B cell (primary cell): ENCODE data around the gene GRK5. TPM values are rescaled to one million over a fixed set of nuclear protein-coding genes. Genes with fewer than 3 reads are reported as not detected.

ENCODE experiments used
- ATAC-seq: fragments of 200-7000 bp; cut with Tn5 transposase; one replicate; pipeline ENCODE4 v1.10.0; 2021; ENCODE audit warnings: low read depth, mild to moderate bottlenecking, moderate number of reproducible peaks, moderate library complexity
- CTCF ChIA-PET: fragments of 350-600 bp; sonication (Branson Sonifier 250); formaldehyde crosslinking; loops from one replicate; lab custom pipeline; 2021; ENCODE audit warnings: antibody characterized with exemption, inconsistent platforms; lab: Charles Lee
- POLR2A ChIA-PET: fragments of 350-600 bp; sonication (Branson Sonifier 250); formaldehyde crosslinking; loops from one replicate; lab custom pipeline; 2021; ENCODE audit warnings: antibody characterized with exemption; lab: Charles Lee
- DNase-seq: peaks from one replicate; pipeline ENCODE4 v3.0.0; 2013
- H2AFZ ChIP-seq: 2 replicates; pipeline ENCODE4 v1.6.1; 2012; ENCODE audit warnings: mild to moderate bottlenecking, low read depth, low read length; ENCODE audit not compliant: insufficient read depth, poor library complexity, severe bottlenecking
- H3K27ac ChIP-seq, 2 donors: 1 replicate in 1 of 2; 2 replicates in 1 of 2; pipeline ENCODE4 v1.5.1; 2012 to 2013; ENCODE audit warnings: low read length in 2 of 2, mild to moderate bottlenecking in 2 of 2, moderate library complexity in 1 of 2
- H3K27me3 ChIP-seq, 4 experiments: fragments of 200-600 bp in 1 of 4; sonication (generic) in 1 of 4; replicated peaks in 1 of 4; 1 replicate in 2 of 4; 2 replicates in 2 of 4; pipeline versions ENCODE4 v1.6.1 to v1.7.0; 2013 to 2016; ENCODE audit warnings: low read length in 3 of 4, mild to moderate bottlenecking in 2 of 4, mixed read lengths in 1 of 4, moderate library complexity in 1 of 4; ENCODE audit not compliant: insufficient read depth in 4 of 4, control insufficient read depth in 3 of 4; ENCODE audit errors: control extremely low read depth in 1 of 4
- H3K36me3 ChIP-seq, 2 experiments: replicated peaks in 1 of 2; 1 replicate in 1 of 2; 2 replicates in 1 of 2; pipeline versions ENCODE4 v1.6.1 to v1.7.1; 2013; ENCODE audit warnings: low read length in 1 of 2; ENCODE audit not compliant: insufficient read depth in 2 of 2, control insufficient read depth in 1 of 2; ENCODE audit errors: control extremely low read depth in 1 of 2, extremely low read depth in 1 of 2
- H3K4me1 ChIP-seq, 2 donors: fragments of 200-600 bp in 1 of 2; sonication (generic) in 1 of 2; 1 replicate in 1 of 2; 2 replicates in 1 of 2; pipeline versions ENCODE4 v1.5.1 to v1.6.1; 2013 to 2017; ENCODE audit warnings: low read length in 2 of 2; ENCODE audit not compliant: control insufficient read depth in 2 of 2, insufficient read depth in 2 of 2
- H3K4me2 ChIP-seq: replicated peaks from 2 replicates; pipeline ENCODE3; 2012; ENCODE audit warnings: mild to moderate bottlenecking, low read depth, low read length; ENCODE audit not compliant: poor library complexity, severe bottlenecking
- H3K4me3 ChIP-seq, 5 experiments: fragments of 200-600 bp in 1 of 5; sonication (generic) in 1 of 5; 1 replicate in 3 of 5; 2 replicates in 2 of 5; pipeline versions ENCODE4 v1.5.1 to v1.7.0; 2011 to 2016; ENCODE audit warnings: low read length in 4 of 5, mild to moderate bottlenecking in 4 of 5, low read depth in 2 of 5, control low read depth in 1 of 5, moderate library complexity in 1 of 5; ENCODE audit not compliant: insufficient read depth in 1 of 5; ENCODE audit errors: control extremely low read depth in 1 of 5, extremely low read depth in 1 of 5
- H3K79me2 ChIP-seq: fragments of 200-600 bp; sonication (generic); one replicate; pipeline ENCODE4 v1.6.0; 2016; ENCODE audit warnings: low read length; ENCODE audit not compliant: control insufficient read depth, insufficient read depth
- H3K9ac ChIP-seq: fragments of 200-600 bp; sonication (generic); 2 replicates; pipeline ENCODE4 v1.6.1; 2017; ENCODE audit warnings: mild to moderate bottlenecking, low read length, moderate library complexity
- H3K9me3 ChIP-seq, 3 donors: one replicate each; pipeline versions ENCODE4 v1.6.1 to v1.7.1; 2013; ENCODE audit warnings: low read length in 2 of 3; ENCODE audit not compliant: control insufficient read depth in 2 of 3, insufficient read depth in 1 of 3; ENCODE audit errors: control extremely low read depth in 1 of 3
- H4K20me1 ChIP-seq: 2 replicates; pipeline ENCODE4 v1.6.0; 2012; ENCODE audit warnings: mild to moderate bottlenecking, low read length; ENCODE audit not compliant: insufficient read depth, control insufficient read depth, poor library complexity, severe bottlenecking
- H3K27ac Mint-ChIP-seq: one replicate; pipeline ENCODE4 v1.8.0; 2021; ENCODE audit warnings: mixed read lengths
- H3K27me3 Mint-ChIP-seq: one replicate; pipeline ENCODE4 v1.8.0; 2021; ENCODE audit warnings: mixed read lengths
- H3K4me1 Mint-ChIP-seq: one replicate; pipeline ENCODE4 v1.8.0; 2021; ENCODE audit warnings: mixed read lengths
- H3K4me3 Mint-ChIP-seq: one replicate; pipeline ENCODE4 v1.8.0; 2021; ENCODE audit warnings: mixed read lengths
- H3K9me3 Mint-ChIP-seq: one replicate; pipeline ENCODE4 v1.8.0; 2022; ENCODE audit warnings: mixed read lengths; ENCODE audit not compliant: insufficient read depth
- EZH2 ChIP-seq: IDR thresholded peaks from 2 replicates; pipeline ENCODE4 v1.6.1; 2012; ENCODE audit warnings: borderline replicate concordance, low read depth, mild to moderate bottlenecking, moderate library complexity, low read length; ENCODE audit not compliant: insufficient read depth, poor library complexity, severe bottlenecking
- WGBS: methylation state at CpG from one replicate; pipeline ENCODE4 v1.1.5; 2013; ENCODE audit warnings: missing lambda C conversion rate; ENCODE audit not compliant: insufficient coverage; 5-methylcytosine and 5-hydroxymethylcytosine counted together
- intact Hi-C: fragments of 100-400 bp; cut with micrococcal nuclease; formaldehyde crosslinking; loops from one replicate; pipeline ENCODE4 v1.10.0; 2022
- polyA plus RNA-seq: library from polyadenylated mRNA; depleted of rRNA; stranded (reverse); fragments of >200 nt; gene quantifications from 2 replicates; pipeline ENCODE4 v1.2.3, GENCODE V29; 2012
- total RNA-seq, 2 donors: library from RNA; stranded (reverse); fragments of 120-200 nt in 1 of 2; gene quantifications; 1 replicate in 1 of 2; 2 replicates in 1 of 2; pipeline versions ENCODE4 v1.2.3 to v1.2.4, GENCODE V29; 2013 to 2022
- TF ChIP-seq, protein P1 (sequence below): fragments of 200-600 bp; IDR thresholded peaks from one replicate; pipeline ENCODE4 v1.8.0; 2022; ENCODE audit warnings: antibody characterized with exemption, mild to moderate bottlenecking

Gene GRK5
- total and polyA plus RNA-seq, 2 donors (not counting 1 experiment from before 2014, with no cell fraction given) = 21.9 to 54.8 TPM

DNA sequence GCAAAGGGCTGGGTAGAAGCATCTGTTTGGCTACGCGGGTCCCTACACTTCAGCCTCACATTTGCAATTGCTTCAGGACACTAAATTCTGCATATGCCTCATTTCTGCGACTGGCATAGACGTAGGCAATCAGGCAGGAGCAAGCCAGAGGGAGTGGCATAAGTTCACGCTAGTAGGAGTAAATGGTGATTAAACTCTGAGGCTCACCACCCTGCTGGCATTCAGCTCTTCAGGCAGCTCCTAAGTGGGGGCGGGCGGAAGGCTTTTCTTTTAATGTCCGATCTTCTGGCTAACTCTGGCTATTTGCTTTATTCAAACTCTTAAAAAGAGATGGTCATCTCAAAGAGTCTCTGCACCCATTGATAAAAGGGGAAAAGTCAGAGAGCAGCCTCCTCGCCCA lies 289.9 kb downstream of the GRK5 start:
- no peak for TF ChIP-seq EZH2
- TF ChIP-seq, protein P1, sequence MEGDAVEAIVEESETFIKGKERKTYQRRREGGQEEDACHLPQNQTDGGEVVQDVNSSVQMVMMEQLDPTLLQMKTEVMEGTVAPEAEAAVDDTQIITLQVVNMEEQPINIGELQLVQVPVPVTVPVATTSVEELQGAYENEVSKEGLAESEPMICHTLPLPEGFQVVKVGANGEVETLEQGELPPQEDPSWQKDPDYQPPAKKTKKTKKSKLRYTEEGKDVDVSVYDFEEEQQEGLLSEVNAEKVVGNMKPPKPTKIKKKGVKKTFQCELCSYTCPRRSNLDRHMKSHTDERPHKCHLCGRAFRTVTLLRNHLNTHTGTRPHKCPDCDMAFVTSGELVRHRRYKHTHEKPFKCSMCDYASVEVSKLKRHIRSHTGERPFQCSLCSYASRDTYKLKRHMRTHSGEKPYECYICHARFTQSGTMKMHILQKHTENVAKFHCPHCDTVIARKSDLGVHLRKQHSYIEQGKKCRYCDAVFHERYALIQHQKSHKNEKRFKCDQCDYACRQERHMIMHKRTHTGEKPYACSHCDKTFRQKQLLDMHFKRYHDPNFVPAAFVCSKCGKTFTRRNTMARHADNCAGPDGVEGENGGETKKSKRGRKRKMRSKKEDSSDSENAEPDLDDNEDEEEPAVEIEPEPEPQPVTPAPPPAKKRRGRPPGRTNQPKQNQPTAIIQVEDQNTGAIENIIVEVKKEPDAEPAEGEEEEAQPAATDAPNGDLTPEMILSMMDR = no peak
- H3K4me3 Mint-ChIP-seq = no peak overlapping the region
- Histone ChIP-seq H3K36me3 (peaks cover 0 to 4% of the 10 kb centered on the region in 2 experiments), H3K9ac (no peak overlapping the region), H4K20me1 (no peaks in the 10 kb centered on the region), H3K27ac (no peak overlapping the region), H3K27me3 (no peaks in the 10 kb centered on the region), H3K4me2 (no peak overlapping the region), H3K79me2 (no peaks in the 10 kb centered on the region), H3K4me3 (no peak overlapping the region), H3K9me3 (no peaks in the 10 kb centered on the region), H3K4me1 (peaks cover 6 to 7% of the 10 kb centered on the region in 2 donors), H2AFZ (no peak overlapping the region)
- H3K9me3 Mint-ChIP-seq = no peaks in the 10 kb centered on the region
- ChIA-PET CTCF (no interaction called here), POLR2A (no interaction called here)
- ATAC-seq = no peak
- no peaks in the 10 kb centered on the region for H3K27me3 Mint-ChIP-seq
- 100% methylated on average over 7 of the region's 9 CpGs for WGBS
- intact Hi-C loops = no loop called here
- H3K27ac Mint-ChIP-seq = no peak overlapping the region
- peaks cover 16% of the 10 kb centered on the region for H3K4me1 Mint-ChIP-seq
- DNase-seq = no peak

DNA sequence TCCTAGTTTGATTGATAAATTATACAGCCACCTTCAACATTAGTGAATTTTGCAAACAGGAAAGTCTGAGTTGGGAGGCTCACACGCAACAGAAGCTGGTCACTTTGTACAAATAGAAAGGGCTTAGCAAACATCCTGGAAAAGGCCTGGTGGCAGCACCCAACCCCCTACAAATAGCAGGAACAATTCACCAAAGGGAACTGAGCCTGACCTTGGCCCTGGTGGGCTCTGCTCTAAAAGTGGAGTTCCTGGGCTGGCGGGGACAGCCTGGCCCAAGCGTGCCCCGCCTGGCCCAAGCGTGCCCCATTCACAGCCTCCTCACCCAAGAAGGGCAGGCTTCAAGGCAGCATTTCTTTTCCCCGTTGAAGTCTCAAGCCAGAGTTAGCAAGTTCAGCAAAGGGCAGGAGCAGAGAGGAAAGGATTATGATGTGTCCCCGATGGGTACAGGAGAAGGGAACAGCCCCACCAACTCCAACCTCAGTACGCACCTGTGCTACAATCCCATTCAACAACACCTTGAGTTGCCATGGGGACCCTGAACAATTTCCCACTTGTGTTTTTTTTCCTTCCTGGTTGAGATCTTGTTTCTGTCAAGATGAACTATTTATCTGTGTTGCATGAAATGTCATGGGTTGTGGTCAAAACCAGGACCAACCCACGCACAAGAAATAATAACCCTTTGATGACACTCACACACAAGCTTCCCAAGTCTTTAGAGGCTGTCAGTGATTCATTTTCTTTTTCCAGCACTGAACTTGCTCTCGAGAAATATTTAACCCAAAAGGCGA lies 291.7 kb downstream of the GRK5 start:
- Mint-ChIP-seq H3K4me1 (peaks cover 23% of the 10 kb centered on the region), H3K4me3 (no peak overlapping the region), H3K27me3 (no peaks in the 10 kb centered on the region), H3K27ac (no peak overlapping the region), H3K9me3 (no peaks in the 10 kb centered on the region)
- no peak for TF ChIP-seq EZH2
- TF ChIP-seq, protein P1 = no peak
- CTCF ChIA-PET = interaction anchor here (0.9 to 1.5 kb wide), 3 partner anchors 18 to 83 kb away, joined by 3 to 4 read pairs (median 4); no protein-coding TSS in a partner anchor
- 95% methylated on average over 6 of the region's 11 CpGs for WGBS
- ATAC-seq (no peak), DNase-seq (no peak)
- intact Hi-C loops = no loop called here
- Histone ChIP-seq H3K36me3 (peaks cover 0 to 4% of the 10 kb centered on the region in 2 experiments), H3K9me3 (no peaks in the 10 kb centered on the region), H3K9ac (no peak overlapping the region), H4K20me1 (no peaks in the 10 kb centered on the region), H2AFZ (no peak overlapping the region), H3K27ac (no peak overlapping the region), H3K4me2 (no peak overlapping the region), H3K27me3 (no peaks in the 10 kb centered on the region), H3K4me3 (no peak overlapping the region), H3K79me2 (no peaks in the 10 kb centered on the region), H3K4me1 (peaks cover 13 to 16% of the 10 kb centered on the region in 2 donors)
- POLR2A ChIA-PET = no interaction called here
